GM18867 (cell line): ENCODE data around the gene CYB561.

Experiments used
- ATAC-seq: cut with Tn5 transposase; IDR thresholded peaks from one replicate; pipeline ENCODE4 v1.9.1; 2021; ENCODE audit warnings: mild to moderate bottlenecking, moderate library complexity; ENCODE audit not compliant: unreplicated experiment

The CYB561 gene

GRCh38 chr17:63452046-63452961 is 6.2 kb upstream of the CYB561 start:
- no peak for ATAC-seq

- ATAC-seq = no peak
These were observed 5.0 kb upstream of the CYB561 start for GRCh38 chr17:63451150-63451549.

- no peak for ATAC-seq
These were observed 4.4 kb upstream of the CYB561 start for GRCh38 chr17:63450551-63450950.

- no peak for ATAC-seq
These were observed 2.5 kb upstream of the CYB561 start for GRCh38 chr17:63448655-63449054.

GRCh38 chr17:63447471-63448009 is 1.4 kb upstream of the CYB561 start:
- ATAC-seq = no peak

GRCh38 chr17:63446753-63447470 is 806 bp upstream of the CYB561 start:
- peak; percentile 19 for ATAC-seq

GRCh38 chr17:63445571-63445953 is 544 bp downstream of the CYB561 start:
- ATAC-seq = peak; percentile 23

GRCh38 chr17:63445065-63445464 is 1.0 kb downstream of the CYB561 start:
- ATAC-seq = no peak

- no peak for ATAC-seq
These were observed 1.6 kb downstream of the CYB561 start for GRCh38 chr17:63444457-63444856.

GRCh38 chr17:63443053-63443452 is 3.1 kb downstream of the CYB561 start:
- ATAC-seq = no peak

- no peak for ATAC-seq
These were observed 3.5 kb downstream of the CYB561 start for GRCh38 chr17:63442549-63443035.

GRCh38 chr17:63442074-63442473 is 4.0 kb downstream of the CYB561 start:
- no peak for ATAC-seq

GRCh38 chr17:63441654-63442053 is 4.5 kb downstream of the CYB561 start:
- ATAC-seq = no peak

- ATAC-seq = no peak
These were observed 5.3 kb downstream of the CYB561 start for GRCh38 chr17:63440770-63441335.

GRCh38 chr17:63440127-63440769 is 5.9 kb downstream of the CYB561 start:
- no peak for ATAC-seq

- no peak for ATAC-seq
These were observed 6.4 kb downstream of the CYB561 start for GRCh38 chr17:63439687-63440086.

GRCh38 chr17:63438092-63439051 is 7.7 kb downstream of the CYB561 start:
- ATAC-seq = no peak

- ATAC-seq = no peak
These were observed 8.6 kb downstream of the CYB561 start for GRCh38 chr17:63437287-63438091.
